Measurements from ENCODE around the gene ALKBH5.

- TF ChIP-seq ZNF274 (IDR thresholded peaks at IDR 0.05; ENCODE audit: low read depth, low read length) (no peak), SUZ12 (IDR thresholded peaks at IDR 0.05; ENCODE audit: extremely low read depth, insufficient read depth, insufficient read length) (no peak)
Observed at GRCh38 chr17:18144261-18144660, 39.4 kb upstream of the ALKBH5 start.
